CD4-positive, alpha-beta T cell treated with Interleukin-15 for 1 hour (primary cell): ENCODE measurements around the gene FAM53B.

Experiments used
- DNase-seq: peaks from one replicate; pipeline ENCODE4 v3.0.0-alpha.2; 2020

The FAM53B gene

GRCh38 chr10:124694481-124695220, 49.5 kb downstream of the FAM53B start:
- no peak for DNase-seq

GRCh38 chr10:124693801-124694416, 50.3 kb downstream of the FAM53B start:
- no peak for DNase-seq

- no peak for DNase-seq
Observed at GRCh38 chr10:124693396-124693795, 50.8 kb downstream of the FAM53B start.

GRCh38 chr10:124692100-124692446, 52.1 kb downstream of the FAM53B start:
- no peak for DNase-seq

GRCh38 chr10:124691421-124692099, 52.6 kb downstream of the FAM53B start:
- no peak for DNase-seq

- DNase-seq, result no peak
Observed at GRCh38 chr10:124691002-124691401, 53.2 kb downstream of the FAM53B start.

- no peak for DNase-seq
Observed at GRCh38 chr10:124689911-124690498, 54.2 kb downstream of the FAM53B start.

- peak; percentile 54 for DNase-seq
Observed at GRCh38 chr10:124688889-124689670, 55.1 kb downstream of the FAM53B start.

- no peak for DNase-seq
Observed at GRCh38 chr10:124688386-124688785, 55.8 kb downstream of the FAM53B start.

GRCh38 chr10:124686707-124687376, 57.3 kb downstream of the FAM53B start:
- peak; percentile 43 for DNase-seq

GRCh38 chr10:124685261-124685660, 58.9 kb downstream of the FAM53B start:
- peak; percentile 50 for DNase-seq

GRCh38 chr10:124683814-124684213, 60.4 kb downstream of the FAM53B start:
- DNase-seq, result no peak

- no peak for DNase-seq
Observed at GRCh38 chr10:124681626-124682552, 62.3 kb downstream of the FAM53B start.

- no peak for DNase-seq
Observed at GRCh38 chr10:124681091-124681490, 63.1 kb downstream of the FAM53B start.

GRCh38 chr10:124680675-124681074, 63.5 kb downstream of the FAM53B start:
- DNase-seq, result peak; percentile 75

- DNase-seq, result no peak
Observed at GRCh38 chr10:124679401-124679800, 64.8 kb downstream of the FAM53B start.

GRCh38 chr10:124678557-124679240, 65.5 kb downstream of the FAM53B start:
- DNase-seq, result peak; percentile 41

GRCh38 chr10:124677749-124678556, 66.2 kb downstream of the FAM53B start:
- DNase-seq, result no peak

- no peak for DNase-seq
Observed at GRCh38 chr10:124677293-124677699, 66.9 kb downstream of the FAM53B start.
